Ramos (cell line): Measurements from ENCODE around the gene EMX1.

Experiments used
- in situ Hi-C: fragments of 300-500 bp; cut with MboI; formaldehyde crosslinking; loops from one replicate; pipeline ENCODE4 v1.14.3; 2022; ENCODE audit warnings: low sequenced_read_pairs; ENCODE audit not compliant: unreplicated experiment

EMX1 gene

DNA sequence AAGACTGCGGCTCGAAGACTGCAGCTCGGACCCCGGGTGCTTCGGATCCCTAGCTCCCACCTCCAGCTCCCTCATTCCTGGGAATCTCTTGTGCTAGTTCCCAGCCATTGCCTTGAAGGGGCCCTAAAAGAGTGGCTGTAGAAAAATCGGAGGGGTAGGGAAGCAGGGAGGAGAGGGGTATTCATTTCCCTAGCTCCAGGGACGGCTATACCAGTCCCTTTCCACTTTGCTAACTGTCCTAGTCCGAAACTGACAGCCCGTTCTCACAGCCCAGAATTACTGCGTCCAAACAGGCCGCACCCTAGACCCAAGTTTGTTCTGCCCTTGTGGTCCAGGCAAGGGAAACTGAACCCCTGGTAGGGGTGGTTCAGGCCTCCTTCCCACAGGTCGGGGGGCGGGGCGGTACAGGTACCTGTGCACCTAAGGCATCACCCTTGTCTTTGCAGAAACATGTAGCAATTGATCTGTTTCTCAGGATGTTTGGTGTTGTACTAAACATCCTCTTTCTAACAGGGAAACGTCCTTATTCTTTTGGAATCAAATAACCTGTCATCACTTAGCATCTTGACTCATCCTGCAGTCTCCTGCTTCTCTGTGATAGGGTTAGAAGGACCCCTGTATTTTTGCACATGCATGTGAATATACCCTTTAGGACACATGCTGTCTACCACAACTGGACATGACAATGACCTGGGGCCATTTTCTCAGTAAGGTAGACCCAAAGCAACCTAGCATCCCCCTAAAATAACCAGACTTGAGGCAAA lies 4.0 kb downstream of the EMX1 start:
- in situ Hi-C loops = no loop called here

DNA sequence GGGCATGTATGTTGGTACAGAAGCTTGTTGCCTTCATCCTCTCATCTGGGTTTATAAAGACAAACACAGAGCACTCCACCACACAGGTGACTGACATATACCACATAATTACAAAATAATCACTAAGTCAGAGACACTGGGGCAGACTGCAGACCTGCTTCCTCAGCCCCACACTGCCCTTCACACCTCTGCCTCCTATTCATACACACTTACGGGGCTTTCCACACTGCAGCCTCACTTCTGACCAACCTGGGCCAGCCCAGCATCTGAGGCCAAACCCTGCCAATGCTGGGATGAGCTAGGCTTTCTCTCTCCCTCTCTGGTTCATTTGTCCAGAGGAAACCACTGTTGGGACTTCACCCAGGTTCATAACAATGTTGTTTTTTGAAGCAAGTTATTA lies 4.5 kb downstream of the EMX1 start:
- in situ Hi-C loops = no loop called here

DNA sequence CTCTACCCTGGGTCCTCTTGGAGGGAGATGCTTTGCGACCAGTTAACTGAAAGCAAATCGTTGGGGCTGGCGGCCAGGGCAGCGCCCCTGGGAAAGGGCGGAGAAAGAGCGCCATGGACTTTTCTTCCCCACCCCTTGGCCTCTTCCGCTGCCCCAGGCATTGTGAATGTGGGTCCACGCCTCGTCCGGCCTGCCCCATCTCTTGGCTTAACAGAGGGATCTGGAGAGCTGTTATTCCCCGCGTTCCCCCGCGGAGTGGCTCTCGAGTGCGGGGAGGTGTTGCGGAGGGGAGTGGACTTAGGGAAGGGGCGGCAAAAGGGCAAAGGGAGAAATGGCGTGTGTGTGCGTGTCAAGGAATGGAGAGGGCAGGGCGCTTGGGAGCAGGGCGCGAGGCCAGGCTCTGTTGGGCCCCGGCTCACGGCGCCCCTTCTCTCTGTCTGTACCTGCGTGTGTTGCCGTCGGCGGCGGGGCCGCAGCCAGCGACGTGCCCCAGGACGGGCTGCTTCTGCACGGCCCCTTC lies 6.6 kb downstream of the EMX1 start:
- in situ Hi-C loops = no loop called here

DNA sequence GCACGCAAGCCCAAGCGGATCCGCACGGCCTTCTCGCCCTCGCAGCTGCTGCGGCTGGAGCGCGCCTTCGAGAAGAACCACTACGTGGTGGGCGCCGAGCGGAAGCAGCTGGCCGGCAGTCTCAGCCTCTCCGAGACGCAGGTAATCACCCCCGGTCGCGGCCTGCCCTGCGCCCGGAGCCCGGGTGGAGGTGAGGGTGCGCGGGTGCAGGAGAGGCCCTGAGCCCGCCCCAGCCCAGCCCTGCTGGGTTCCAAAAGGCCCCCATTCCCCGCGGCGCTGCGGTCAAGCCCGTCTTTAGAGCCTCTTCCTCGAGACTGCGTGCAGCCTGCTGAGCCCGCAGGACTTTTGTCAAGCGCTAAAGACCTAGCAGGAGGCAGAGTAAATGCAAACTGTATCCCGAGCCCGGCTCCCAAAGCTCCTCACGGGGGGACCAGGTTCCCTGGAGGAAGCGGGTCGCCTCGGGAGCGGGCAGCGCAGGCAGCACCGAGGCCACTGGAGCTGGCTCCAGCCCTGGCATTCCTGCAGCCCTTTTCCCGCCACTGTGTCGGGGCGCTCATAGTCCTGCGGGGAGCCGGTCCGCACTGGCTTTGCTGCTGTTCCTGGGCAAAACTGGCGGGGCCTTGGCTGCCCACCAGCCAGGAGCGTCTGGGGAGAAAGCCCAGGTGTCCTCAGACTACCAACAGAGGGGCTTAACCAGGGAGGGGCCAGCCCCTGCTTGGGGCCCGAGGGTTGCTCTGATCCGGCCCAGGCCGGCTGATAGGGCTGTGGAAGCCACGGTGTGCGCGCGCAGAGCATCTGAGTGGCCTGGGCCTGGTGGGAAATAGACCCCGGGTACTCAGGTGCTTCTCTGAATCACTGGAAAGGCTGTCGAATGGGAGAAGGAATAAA lies 7.3 kb downstream of the EMX1 start:
- in situ Hi-C loops = no loop called here

DNA sequence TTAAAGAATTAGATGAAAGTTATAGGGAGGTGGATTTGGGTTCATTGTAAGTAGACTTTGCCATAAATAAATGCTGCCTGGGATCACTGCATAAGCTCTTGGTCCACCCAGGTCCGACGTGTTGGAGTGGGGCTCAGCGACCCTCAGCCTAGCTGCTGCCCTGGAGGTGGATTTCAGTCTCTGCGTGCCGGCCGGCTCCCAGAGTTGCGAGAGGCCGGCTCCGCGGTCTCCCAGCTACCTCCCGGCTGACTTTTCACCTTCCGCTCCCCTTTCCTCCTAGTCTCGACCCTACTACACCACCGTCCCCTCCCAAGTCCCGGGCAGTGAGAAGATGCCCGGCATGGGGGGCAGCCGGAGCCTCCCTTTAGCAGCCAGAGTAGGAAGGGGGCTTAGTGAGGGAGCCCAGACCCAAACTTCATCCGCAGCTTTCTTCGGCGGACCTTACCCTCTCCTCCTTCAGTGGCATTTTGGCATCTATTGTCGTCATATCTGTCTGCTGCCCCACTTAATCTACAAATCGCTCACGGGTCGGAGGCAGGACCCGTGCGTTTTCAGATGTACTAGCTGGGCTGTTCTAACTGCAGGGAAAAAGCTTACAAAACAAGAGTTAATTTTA lies 8.1 kb downstream of the EMX1 start:
- in situ Hi-C loops = no loop called here

DNA sequence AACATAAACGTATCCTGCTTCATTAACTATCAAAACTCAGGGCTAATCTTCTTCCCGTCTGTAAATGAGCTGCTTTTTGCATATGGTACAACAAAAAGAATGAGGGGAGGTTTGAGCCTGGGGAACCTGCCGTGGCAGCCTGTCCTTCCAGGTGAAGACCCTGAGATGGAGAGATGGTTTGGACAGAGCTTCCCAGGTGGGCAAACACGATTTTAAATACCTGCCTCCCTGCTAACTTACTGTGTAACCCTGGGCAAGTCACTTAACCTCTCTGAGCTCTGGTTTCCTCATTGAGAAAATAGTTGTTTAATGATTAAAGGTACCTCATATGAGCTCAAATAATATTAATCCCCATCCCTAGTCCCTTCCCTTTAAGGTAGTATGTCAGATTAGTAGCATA lies 9.0 kb downstream of the EMX1 start:
- in situ Hi-C loops = no loop called here

DNA sequence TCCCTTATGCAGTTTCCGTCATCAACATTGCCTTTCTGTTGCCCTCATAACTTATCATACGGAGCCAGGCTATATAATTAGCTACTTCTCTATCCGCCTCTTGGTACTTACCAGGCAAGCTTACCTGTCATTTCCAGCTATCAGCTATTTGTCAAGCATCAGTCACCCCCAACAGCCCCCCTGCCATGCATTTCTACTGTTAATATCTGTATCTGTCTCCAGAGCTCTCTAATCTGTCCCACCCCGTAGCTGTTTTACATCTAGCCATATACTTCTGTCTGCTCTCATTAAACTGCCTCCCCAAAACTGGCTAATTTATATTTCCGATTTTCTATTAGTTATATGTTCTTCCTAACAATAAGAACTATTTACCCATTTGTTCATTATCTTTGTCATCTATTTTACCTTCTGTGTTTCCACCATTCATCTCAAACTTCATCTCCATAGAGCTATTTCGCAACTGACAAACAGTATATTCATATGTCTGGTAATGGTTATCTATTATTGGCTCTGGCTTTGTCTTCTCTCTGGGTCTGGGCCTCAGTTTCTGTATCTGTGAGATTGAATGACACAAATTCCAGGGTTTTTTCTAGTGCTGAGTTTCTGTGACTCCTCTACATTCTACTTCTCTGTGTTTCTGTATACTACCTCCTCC lies 9.6 kb downstream of the EMX1 start:
- in situ Hi-C loops = no loop called here

DNA sequence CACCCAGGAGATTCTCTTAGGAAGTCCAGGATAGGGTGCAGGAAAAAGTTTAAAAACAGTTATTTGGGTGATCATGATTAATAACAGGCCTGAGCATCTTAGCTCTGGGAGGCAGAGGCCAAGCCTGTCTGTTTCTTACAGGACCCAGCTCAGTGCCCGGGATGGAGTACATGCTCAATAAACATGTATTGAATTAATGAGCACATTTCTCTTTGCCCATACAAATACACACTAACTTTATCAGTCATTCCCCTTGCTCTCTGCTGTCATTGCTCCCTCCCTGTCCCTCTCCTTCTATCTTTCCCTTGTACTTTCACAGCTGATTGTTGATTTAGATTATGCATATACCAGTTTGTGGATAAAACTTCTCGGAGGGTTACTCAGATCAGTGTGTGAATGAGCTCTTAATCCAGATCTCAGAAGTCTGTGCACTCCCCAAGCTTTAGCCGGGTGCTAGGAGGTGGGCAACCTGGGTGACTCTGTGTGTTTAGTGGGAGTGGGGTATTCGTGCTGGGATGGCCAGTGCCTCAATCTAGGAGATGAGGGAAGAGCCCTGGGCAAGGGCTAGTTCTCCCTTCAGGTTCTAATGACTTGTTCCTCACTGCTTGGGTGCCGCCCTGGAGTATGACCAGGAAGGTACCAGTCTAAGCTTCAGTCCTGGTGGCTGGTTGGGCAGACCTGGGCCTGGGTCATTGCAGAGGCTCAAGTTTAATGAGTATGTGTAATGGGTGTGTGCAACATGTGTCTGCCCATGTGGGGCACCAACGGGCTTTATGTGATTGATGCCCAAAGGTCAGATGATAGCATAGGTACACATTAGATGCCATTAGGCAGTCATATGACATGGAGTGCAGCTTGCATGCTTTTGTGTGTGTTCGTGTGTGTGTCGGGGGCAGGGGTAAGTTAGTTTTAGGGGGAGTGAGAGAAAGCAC lies 10.6 kb downstream of the EMX1 start:
- in situ Hi-C loops = no loop called here

DNA sequence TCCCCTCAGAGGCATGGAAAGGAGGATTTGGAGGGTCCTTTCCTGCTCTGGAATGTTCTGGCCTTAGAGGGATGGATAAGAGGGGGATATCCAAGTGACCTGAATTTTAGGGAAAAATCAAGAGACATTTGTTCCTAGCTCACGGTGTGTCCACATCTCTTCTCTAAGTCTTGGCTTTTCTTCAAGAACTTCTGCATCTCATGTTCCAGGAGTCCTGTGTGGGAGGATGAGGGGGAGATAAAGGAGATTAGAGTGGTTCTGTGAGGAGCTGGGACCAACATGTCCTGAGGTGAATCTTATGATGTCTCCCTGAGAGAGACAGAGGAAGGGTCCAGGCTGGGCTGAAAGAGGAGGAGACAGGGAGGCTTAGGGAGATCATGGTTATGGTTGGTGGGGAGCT lies 11.7 kb downstream of the EMX1 start:
- in situ Hi-C loops = no loop called here

DNA sequence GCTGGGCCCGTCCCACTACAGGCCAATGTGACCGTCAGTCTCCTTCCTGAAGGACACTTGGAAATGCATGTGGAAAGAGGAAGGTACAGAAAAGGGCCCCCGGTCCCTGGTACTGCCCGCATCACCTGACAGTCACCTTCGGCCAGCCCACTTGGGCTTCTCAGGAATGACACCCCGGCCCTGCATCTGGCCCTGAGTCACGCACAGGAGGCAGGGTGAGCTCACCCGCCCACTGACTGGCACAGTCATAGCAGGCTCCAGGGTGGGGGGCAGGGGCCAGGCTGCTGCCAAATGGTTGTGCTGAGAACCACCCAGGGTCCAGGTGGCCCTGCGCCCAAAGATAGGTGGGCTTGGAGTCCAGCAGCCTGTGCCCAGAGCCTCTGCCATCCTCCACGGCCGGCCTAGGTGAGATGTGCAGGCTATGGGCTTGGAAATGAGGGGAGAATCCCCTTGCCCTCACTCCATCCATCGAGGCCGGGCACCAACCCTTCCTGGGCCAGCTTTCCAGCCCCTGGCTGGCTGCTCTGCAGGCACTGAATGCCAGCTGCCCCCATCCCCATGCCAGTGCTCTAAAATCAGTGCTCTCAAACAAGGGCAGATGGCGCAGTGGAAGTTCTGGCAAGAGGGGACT lies 14.1 kb downstream of the EMX1 start:
- in situ Hi-C loops = no loop called here

DNA sequence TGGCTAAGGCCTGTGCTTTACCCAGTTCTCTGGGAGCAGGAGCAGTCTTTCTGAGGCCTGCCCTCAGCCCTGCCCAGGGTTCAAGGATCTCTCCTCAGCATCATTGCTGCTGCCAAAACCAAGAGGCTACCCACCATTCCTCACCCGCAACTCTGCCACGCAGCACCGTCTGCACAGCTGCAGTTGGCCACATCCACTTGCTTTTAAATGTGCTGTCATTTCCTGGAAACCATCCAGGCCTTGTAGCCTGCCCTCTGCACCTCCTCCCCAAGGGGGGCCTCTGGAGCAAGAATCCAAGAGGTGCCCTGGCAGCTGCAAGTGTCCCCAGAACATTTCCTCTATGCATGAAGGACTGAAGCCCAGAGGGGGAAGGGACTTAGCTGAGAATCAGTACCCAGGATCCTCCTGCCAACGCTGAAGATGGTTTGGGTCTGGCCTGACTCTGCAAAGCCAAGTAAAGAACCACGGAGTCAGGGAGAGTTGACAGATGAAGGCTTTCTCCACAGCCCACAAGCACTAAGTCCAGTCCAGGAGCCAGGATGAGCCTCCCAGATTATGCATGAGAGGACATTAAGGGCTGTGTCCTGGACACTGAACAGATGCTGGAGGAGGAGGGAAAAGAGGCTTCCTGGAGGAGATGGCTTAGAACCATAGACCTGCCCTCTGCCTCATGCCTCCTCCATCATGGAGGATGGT lies 14.9 kb downstream of the EMX1 start:
- in situ Hi-C loops = no loop called here

DNA sequence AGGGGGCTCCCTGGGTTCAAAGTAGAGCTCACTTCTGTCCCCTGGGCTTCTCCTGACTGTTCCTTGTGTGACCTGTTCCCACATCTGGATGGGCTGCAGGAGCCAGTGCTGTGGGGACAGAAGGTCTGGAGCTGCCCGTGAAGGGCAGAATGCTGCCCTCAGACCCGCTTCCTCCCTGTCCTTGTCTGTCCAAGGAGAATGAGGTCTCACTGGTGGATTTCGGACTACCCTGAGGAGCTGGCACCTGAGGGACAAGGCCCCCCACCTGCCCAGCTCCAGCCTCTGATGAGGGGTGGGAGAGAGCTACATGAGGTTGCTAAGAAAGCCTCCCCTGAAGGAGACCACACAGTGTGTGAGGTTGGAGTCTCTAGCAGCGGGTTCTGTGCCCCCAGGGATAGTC lies 15.5 kb downstream of the EMX1 start:
- in situ Hi-C loops = no loop called here

DNA sequence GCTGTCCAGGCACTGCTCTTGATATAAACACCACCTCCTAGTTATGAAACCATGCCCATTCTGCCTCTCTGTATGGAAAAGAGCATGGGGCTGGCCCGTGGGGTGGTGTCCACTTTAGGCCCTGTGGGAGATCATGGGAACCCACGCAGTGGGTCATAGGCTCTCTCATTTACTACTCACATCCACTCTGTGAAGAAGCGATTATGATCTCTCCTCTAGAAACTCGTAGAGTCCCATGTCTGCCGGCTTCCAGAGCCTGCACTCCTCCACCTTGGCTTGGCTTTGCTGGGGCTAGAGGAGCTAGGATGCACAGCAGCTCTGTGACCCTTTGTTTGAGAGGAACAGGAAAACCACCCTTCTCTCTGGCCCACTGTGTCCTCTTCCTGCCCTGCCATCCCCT lies 15.9 kb downstream of the EMX1 start:
- in situ Hi-C loops = no loop called here

DNA sequence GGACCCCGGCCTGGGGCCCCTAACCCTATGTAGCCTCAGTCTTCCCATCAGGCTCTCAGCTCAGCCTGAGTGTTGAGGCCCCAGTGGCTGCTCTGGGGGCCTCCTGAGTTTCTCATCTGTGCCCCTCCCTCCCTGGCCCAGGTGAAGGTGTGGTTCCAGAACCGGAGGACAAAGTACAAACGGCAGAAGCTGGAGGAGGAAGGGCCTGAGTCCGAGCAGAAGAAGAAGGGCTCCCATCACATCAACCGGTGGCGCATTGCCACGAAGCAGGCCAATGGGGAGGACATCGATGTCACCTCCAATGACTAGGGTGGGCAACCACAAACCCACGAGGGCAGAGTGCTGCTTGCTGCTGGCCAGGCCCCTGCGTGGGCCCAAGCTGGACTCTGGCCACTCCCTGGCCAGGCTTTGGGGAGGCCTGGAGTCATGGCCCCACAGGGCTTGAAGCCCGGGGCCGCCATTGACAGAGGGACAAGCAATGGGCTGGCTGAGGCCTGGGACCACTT lies 16.4 kb downstream of the EMX1 start:
- in situ Hi-C loops = no loop called here

DNA sequence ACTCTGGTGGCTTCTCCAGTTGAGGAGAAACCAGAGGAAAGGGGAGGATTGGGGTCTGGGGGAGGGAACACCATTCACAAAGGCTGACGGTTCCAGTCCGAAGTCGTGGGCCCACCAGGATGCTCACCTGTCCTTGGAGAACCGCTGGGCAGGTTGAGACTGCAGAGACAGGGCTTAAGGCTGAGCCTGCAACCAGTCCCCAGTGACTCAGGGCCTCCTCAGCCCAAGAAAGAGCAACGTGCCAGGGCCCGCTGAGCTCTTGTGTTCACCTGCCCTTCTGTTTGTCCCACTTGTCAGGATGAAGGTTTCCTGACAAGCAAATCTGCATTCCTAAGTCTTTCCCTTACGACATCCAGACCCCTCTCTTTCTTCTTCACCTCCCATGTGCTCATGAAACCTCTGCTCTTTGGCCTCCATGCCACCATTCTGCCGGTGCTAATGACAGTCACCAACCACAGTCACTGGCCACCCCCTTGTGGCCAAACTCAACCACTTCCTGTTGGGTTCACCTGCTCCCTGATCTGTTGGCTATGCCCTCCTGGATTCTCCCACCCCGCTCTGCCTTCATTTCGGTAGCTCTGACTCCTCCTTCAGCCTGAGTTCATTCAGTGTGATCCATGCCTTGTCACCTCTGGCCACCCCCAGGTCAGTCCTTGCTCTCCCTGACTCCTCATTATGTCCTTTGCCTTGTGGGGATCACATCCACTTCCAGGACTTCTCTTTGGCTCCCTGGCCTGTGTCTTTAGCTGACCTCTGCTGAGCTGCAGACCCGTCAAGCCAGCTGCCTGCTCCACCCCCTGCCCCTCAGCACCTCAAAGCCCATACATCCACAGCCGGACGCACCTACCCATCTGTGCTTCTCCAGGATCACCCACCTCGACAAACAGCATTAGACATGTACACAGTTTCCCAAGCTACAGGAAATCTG lies 17.6 kb downstream of the EMX1 start:
- in situ Hi-C loops = no loop called here

DNA sequence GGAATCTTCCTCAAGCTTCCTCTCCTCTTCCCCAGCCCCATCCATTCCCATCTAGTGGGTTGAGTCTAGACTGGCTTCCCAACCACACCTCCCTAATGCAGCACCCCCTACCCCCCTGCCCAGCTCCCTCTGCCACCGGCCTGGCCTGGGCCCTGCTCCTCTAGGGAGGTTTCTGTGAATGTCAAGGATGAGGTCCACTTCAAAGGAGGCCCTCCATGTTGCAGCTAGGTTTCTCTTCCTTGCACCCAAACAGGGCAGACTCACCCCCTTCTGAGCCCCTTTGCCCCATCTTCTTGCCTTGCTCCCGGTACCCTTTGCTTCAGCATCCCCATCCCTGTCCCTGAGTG lies 18.3 kb downstream of the EMX1 start:
- in situ Hi-C loops = no loop called here

DNA sequence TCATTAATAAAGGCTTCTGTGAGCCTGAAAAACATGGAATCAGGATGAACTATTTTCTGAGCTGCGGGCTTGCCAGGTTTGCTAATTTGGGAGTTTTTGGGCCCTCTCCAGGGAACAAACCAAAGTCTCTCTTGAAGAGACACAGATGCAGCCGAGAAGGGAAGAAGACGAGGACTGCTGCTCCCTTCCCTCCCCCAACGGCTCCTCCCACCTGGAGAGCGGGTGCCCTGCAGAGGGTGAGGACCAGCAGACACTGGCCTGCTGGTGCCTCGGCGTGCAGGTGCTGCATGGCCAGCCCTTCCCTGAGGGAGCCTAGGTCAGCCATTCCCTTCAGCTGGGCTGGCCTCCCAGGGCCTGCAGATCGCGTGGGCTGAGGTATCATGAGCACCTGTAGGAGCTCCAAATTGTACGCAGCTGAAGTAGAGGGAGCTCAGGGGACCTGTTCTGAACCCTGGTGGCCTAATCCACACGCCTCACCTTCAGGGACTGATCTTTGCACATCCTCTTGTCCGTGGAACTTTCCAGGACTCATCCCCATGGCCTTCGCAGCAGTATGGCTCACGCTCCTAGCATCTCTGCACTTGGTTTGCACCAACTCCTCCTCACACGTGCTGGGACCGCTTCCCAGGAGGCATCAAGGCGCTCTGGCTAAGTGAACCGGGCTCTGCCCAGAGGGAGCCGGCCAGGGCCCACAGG lies 19.5 kb downstream of the EMX1 start:
- in situ Hi-C loops = no loop called here
